BJ (cell line): ENCODE data around the gene SRF. TPM values are rescaled to one million over a fixed set of nuclear protein-coding genes. Genes with fewer than 3 reads are reported as not detected.
A peak's percentile ranks its signal among the peaks of the same experiment; 100 is the strongest.

Experiments used
- CTCF ChIA-PET: fragments of 350-600 bp; formaldehyde crosslinking; extraction: SDS; loops from one replicate; lab custom pipeline; 2021; ENCODE audit warnings: antibody characterized with exemption, inconsistent platforms; lab: Yijun Ruan, JAX
- POLR2A ChIA-PET: fragments of 300-600 bp; sonication (Branson Sonifier 250); formaldehyde crosslinking; extraction: SDS; loops from one replicate; lab custom pipeline; 2021; ENCODE audit warnings: antibody characterized with exemption; lab: Charles Lee
- DNase-seq: peaks from one replicate; pipeline ENCODE4 v3.0.0-alpha.2; 2011; ENCODE audit warnings: low read depth
- H3K27me3 ChIP-seq: 2 replicates; pipeline ENCODE4 v1.6.0; 2011; ENCODE audit warnings: low read length; ENCODE audit not compliant: control insufficient read depth, insufficient read depth
- H3K36me3 ChIP-seq: 2 replicates; pipeline ENCODE4 v1.5.1; 2011; ENCODE audit warnings: low read length; ENCODE audit not compliant: control insufficient read depth, insufficient read depth
- H3K4me3 ChIP-seq: 2 replicates; pipeline ENCODE4 v1.5.1; 2011; ENCODE audit warnings: low read depth, mild to moderate bottlenecking, control low read depth, low read length
- polyA plus RNA-seq: library from polyadenylated mRNA; depleted of rRNA; stranded (reverse); fragments of >200 nt; gene quantifications from 2 replicates; pipeline ENCODE4 v1.2.3, GENCODE V29; 2011; rRNA removed
- TF ChIP-seq, protein P1 (sequence below): IDR thresholded peaks from 2 replicates; pipeline ENCODE4 v1.5.1; 2011; ENCODE audit warnings: low read depth, mild to moderate bottlenecking, control low read depth, inconsistent platforms, low read length, moderate library complexity; ENCODE audit not compliant: insufficient read depth

The SRF gene
- polyA plus RNA-seq, 1 experiment: 50.5 TPM

- peak overlapping the region; percentile 49; the same call in 1 of the 2 replicates for H3K4me3 ChIP-seq
- H3K36me3 ChIP-seq: no peaks in the 10 kb centered on the region; the same call in 1 of the 2 replicates
- H3K27me3 ChIP-seq: peaks cover 4% of the 10 kb centered on the region; the same call in 1 of the 2 replicates
- no peak for DNase-seq
- CTCF ChIA-PET: interaction anchor here (0.6 to 2.6 kb wide), 24 partner anchors 8 to 286 kb away, joined by 3 to 27 read pairs (median 8); partner anchors contain the start of genes CUL9, KLHDC3, PPP2R5D and SRF
- POLR2A ChIA-PET: interaction anchor here (0.6 kb wide), 1 partner anchor 215 kb away, joined by 20 read pairs; no protein-coding TSS in a partner anchor
- TF ChIP-seq, protein P1, sequence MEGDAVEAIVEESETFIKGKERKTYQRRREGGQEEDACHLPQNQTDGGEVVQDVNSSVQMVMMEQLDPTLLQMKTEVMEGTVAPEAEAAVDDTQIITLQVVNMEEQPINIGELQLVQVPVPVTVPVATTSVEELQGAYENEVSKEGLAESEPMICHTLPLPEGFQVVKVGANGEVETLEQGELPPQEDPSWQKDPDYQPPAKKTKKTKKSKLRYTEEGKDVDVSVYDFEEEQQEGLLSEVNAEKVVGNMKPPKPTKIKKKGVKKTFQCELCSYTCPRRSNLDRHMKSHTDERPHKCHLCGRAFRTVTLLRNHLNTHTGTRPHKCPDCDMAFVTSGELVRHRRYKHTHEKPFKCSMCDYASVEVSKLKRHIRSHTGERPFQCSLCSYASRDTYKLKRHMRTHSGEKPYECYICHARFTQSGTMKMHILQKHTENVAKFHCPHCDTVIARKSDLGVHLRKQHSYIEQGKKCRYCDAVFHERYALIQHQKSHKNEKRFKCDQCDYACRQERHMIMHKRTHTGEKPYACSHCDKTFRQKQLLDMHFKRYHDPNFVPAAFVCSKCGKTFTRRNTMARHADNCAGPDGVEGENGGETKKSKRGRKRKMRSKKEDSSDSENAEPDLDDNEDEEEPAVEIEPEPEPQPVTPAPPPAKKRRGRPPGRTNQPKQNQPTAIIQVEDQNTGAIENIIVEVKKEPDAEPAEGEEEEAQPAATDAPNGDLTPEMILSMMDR: no peak
These were observed 58.9 kb downstream of the SRF start for GRCh38 chr6:43229803-43230620.

- Histone ChIP-seq H3K27me3 (peaks cover 4% of the 10 kb centered on the region; the same call in 1 of the 2 replicates), H3K36me3 (no peaks in the 10 kb centered on the region; the same call in 1 of the 2 replicates), H3K4me3 (no peak overlapping the region)
- ChIA-PET CTCF (interaction anchor here (2.6 kb wide), 1 partner anchor 11 kb away, joined by 27 read pairs; no protein-coding TSS in a partner anchor), POLR2A (no interaction called here)
- DNase-seq: no peak
- TF ChIP-seq, protein P1: no peak
These were observed 60.0 kb downstream of the SRF start for GRCh38 chr6:43231053-43231452.

Other genes starting within 250 kb of the SRF start
- gene CNPY3, start 241.8 kb upstream of the SRF start, polyA plus RNA-seq: 45.7 and 50.6 TPM in 2 replicates
- 0.10 and 0.39 TPM in 2 replicates for gene GNMT, start 210.5 kb upstream of the SRF start, polyA plus RNA-seq
- gene PEX6, start 192.1 kb upstream of the SRF start, polyA plus RNA-seq: 2.8 and 5.6 TPM in 2 replicates
- 52.7 and 61.8 TPM in 2 replicates for gene PPP2R5D, start 186.7 kb upstream of the SRF start, polyA plus RNA-seq
- 107 and 121 TPM in 2 replicates for gene MEA1, start 157.3 kb upstream of the SRF start, polyA plus RNA-seq
- gene KLHDC3, start 157.0 kb upstream of the SRF start, polyA plus RNA-seq: 56.0 and 102 TPM in 2 replicates
- 43.1 and 52.7 TPM in 2 replicates for gene RRP36, start 149.6 kb upstream of the SRF start, polyA plus RNA-seq
- 31.8 and 50.7 TPM in 2 replicates for gene CUL7, start 117.4 kb upstream of the SRF start, polyA plus RNA-seq
- gene MRPL2, start 111.8 kb upstream of the SRF start, polyA plus RNA-seq: 20.5 and 22.8 TPM in 2 replicates
- gene KLC4, start 111.6 kb upstream of the SRF start, polyA plus RNA-seq: 13.2 and 16.8 TPM in 2 replicates
- gene PTK7, start 95.0 kb upstream of the SRF start, polyA plus RNA-seq: 187 and 362 TPM in 2 replicates
- 9.7 and 12.4 TPM in 2 replicates for gene CUL9, start 10.9 kb downstream of the SRF start, polyA plus RNA-seq
- 48.6 and 63.9 TPM in 2 replicates for gene DNPH1, start 58.2 kb downstream of the SRF start, polyA plus RNA-seq
- gene TTBK1, start 72.2 kb downstream of the SRF start, polyA plus RNA-seq: 0.01 TPM in 1 of 2 replicates, not detected in the other
- gene SLC22A7, start 127.0 kb downstream of the SRF start, polyA plus RNA-seq: not detected in 2 replicates
- gene CRIP3, start 137.6 kb downstream of the SRF start, polyA plus RNA-seq: not detected in 2 replicates
- gene ZNF318, start 198.4 kb downstream of the SRF start, polyA plus RNA-seq: 10.3 and 11.5 TPM in 2 replicates